Hematopoietic multipotent progenitor cell treated with erythropoietin and hydrocortisone succinate and interleukin-3 and kit ligand, for 8 days (in vitro differentiated cells): ENCODE data around the gene TNFRSF4.

Source experiments
- DNase-seq: peaks from one replicate; pipeline ENCODE4 v3.0.0-alpha.2; 2015

The TNFRSF4 gene

DNA sequence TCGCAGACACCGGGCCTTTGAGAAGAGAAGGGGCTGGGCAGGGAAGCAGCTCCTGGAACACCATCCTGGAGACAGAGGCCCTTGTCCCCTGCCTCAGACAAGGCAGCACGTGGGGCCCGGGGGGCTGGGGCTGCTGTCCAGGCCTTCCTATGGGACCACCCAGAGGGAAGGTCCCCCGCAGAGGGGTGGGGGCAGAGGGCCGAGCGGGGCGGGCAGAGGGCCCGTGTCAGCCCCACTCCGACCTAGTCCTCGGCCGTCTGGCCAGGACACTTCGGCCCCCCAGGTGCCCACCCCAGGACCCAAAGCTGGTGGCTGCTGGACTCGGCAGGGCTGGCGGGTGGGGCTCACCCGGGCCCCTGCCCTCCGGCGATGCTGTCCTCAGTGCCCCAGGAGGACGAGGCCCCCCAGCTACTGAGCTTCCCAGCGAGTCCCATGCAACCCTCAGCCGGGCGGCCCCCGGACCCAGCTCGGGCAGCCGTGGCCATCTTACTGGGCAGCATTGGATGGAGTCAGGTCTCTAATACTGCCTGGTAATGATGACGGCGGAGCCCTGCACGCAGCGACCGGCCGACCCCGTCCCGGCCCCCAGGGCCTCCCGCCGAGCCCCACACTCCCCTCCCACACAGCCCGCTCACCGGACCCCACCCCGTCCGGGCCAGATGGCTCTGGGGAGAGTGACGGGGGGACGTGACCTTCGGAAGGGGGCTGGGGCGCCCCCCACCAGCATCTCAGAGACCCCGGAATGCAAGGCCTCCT, 47.1 kb downstream of the TNFRSF4 start:
- no peak for DNase-seq

DNA sequence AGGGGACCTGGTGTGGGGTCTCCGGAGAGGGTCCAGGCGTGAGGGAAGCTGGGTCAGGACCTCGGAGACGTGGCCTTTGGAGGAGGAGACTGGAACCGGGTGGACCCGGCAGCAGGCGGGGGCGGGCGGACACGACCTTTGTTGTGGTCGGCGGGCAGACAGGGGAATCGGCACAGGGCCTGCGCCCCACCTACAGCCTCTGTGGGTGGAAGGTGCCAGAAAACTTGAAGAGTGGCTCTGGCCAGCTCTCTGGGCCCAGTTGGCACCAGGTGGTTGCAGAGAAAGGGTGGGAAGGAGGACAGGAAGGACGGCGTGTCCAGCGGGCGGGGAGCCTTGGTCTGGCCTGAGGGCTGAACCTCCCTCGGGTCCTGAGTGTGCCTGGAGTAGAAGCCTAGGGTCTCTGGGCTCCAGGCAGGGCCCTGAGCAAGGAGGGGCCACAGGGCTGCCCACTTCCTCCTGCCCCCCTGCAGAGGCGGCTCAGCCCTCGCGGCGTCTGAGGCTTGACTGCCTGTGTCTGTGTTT, 48.0 kb downstream of the TNFRSF4 start:
- DNase-seq = no peak

DNA sequence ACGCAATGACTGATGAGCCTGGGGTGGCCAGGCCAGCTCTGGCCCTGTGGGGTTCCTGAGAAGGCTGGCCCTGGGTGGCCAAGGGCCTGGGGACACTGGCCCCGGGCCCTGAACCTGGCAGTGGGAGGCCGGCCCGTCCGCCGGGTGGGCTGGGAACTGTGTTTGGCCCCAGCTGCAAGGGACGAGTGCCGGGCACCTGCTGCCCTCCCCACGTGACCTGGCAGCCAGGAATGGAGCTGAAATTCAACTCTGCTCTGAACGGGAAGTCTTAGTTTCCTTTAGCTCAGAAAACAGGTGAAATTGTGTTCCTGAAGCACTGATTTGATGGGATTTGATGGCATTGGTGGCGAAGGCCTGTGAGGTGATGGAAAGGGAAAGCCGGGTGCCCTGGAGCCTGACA, 48.5 kb downstream of the TNFRSF4 start:
- DNase-seq = no peak

DNA sequence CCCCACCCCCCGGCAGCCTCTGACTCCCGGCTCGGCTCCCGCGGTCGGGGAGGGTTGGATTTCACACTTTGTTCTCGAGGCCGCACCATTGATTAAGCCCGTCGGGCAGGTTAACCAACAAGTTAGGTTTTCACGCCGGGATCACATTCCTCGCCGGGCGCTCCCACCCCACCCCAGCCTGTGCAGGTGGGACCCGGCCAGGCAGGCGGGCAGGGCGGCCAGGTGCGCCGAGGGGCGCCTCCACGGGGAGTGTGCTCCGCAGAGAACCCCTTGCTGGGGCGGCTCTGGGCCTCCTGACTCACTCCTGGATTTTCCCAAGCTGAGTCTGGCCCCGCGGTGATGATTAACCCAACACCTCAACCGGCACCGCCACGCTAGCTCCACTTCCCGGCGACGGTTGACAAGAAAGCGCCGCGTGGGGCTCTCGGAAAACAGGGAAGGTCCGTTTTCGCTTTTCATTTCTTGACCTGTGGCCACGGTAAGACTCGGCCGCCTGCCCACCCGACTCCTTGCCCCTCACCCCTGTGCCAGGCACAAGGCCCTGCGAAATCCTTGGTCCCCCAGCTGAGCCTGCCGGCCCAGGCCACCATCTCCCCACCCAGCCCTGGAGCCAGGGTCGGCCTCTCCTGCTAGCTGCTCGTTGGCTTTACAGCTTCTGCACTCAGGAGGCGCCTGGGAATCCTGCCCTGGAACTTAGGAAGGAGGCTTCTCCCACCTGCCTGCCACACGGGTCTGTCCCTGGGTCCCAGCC, 49.1 kb downstream of the TNFRSF4 start:
- DNase-seq = no peak

DNA sequence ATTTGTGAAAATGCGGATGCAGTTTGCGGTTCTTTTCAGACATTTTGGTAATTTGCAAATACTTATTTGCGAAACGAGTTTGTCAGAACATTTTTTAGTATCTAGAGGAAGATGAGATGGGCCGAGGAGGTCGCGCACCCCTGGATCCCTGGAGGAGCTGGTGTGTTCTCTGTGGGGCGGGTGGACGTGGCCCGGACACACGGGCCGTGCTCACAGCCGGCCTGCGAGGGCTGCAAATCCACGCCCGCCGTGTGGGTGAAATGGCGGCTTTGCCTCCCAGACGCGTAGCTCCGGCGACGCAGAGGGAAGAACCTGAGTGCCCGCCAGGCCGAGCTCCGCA, 49.6 kb downstream of the TNFRSF4 start:
- DNase-seq = no peak

DNA sequence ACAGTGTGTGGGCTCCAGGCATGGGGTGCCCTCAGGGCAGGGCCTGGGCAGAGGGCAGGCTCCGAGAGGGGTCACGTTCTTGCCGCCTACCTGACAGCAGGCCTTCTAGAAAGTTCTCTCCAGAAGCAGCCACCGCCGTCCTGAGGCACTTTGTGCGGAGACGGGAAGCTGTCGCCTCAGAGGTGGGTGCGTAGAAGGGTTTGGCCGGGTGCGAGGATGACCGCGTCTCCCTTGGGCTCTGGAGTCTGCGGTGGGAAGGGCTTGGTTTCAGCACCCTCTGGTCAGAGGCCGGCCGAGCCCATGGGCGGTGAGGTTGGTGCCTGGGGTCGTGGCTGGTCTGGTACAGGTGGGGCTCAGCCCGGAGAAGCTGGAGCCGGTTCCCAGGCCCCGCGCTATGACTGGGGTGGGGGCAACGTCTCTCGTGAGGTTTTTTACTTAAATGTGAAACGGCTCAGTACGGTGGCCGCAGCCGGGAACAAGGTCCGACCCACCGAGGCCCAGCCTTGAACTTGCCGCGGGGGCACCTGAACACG, 50.3 kb downstream of the TNFRSF4 start:
- DNase-seq = no peak

DNA sequence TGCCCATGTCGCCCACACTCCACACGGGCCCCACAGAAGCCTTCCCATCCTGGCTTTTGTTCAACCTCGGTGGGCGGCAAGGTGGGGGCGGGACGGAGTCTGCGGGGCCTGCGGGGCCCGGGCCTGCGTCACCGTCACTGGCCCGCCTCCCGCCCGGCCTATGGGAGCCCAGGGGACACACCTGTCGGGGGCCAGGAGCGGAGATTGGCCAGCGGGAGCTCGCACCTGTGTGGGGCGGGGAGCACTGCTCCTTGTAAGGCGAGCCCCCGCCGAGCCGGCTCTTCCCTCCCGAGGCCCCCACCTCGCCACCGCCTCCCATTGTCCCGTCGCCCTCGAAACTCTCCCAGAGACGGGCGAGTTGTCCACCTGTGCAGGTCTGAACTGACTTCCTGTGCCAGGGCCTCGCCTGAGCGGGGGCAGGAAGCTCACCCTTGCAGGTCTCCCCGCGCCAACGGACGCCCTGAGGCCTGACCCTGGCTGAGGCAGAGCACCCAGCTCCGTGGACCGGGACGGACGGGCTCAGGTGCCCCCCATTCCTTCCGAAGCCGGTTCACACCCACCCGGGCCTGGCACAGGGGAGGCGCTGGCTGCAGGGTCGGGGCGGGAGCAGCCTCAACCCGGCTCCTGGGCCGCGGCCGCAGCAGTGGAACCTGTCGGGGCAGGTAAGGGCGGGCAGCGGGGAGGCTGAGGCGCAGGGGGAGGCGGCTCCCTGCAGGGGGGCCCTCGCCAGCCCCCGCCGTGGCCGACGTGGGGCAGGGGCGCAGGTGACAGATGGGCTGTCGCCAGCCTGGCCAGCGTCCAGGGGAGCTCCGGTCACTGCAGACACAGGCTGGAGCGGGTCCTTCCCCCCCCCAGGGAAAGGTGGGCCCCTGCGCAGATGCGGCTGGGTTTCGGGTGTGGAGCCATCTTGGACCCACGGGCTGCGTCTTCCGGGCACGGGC, 51.1 kb downstream of the TNFRSF4 start:
- no peak for DNase-seq

DNA sequence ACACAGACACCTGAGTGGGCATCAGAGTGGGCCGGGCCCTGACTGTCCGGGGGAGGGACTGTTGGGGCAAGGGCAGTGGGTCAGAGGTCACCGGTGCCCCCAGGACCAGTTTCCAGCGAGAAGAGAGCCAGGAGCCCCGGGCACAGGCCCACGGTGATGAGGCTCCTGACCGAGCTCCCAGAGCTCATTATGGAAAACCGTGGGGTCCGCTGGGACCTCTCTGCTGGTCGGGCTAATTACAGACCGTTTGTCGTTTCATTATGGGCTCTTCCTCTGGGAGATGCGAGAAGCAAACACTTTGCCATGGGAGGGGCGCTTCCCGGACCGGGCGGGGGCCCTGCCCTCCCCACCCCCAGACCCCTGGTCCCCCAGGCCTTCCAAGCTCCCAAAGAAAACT, 52.3 kb downstream of the TNFRSF4 start:
- DNase-seq = no peak
